G401 (cell line): ENCODE data around the gene GPC6. TPM values are rescaled to one million over a fixed set of nuclear protein-coding genes. Genes with fewer than 3 reads are reported as not detected.

Experiments
- DNase-seq: peaks from one replicate; pipeline ENCODE4 v3.0.0-alpha.2; 2015; ENCODE audit warnings: low spot score
- in situ Hi-C: cut with HindIII; loops from 2 replicates; pipeline ENCODE4 v1.10.0; 2016; ENCODE audit warnings: low sequenced_read_pairs, mixed read lengths
- total RNA-seq: library from RNA; depleted of rRNA; stranded (reverse); fragments of >200 nt; shearing (Covaris generic); gene quantifications from 2 replicates; pipeline ENCODE4 v1.2.3, GENCODE V29; 2014

The GPC6 gene
- total RNA-seq, 1 experiment from 2014 or later: 2.1 TPM

DNA sequence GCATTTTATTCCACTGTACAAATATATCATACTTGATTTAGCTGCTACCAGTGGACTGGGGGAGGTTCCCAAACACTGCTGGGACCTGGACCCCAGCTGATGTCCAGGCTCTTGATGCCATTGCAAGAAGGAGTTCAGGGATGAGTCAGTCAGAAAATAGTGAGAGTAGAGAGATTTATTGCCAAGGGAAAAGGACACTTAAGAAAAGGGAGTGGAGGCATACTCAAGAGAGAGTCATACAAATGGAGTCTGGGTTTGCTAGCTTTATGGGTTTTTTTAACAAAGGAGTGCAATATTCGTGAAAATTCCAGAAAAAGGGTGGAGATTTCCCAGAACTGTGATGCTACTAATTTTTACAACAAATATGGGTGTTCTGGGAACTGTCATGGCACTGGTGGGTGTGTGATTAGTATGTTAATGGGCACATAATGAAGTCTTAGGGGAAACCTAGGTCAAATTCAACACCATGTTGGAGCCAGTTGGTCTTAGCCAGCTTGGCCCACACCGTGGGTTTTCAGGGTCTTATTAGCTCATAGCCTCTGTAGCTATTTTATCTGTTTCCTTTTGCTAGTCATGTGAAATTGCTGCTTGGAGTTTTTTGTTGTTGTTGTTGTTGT is 36.2 kb downstream of the GPC6 start:
- no peak for DNase-seq
- in situ Hi-C loops: no loop called here

DNA sequence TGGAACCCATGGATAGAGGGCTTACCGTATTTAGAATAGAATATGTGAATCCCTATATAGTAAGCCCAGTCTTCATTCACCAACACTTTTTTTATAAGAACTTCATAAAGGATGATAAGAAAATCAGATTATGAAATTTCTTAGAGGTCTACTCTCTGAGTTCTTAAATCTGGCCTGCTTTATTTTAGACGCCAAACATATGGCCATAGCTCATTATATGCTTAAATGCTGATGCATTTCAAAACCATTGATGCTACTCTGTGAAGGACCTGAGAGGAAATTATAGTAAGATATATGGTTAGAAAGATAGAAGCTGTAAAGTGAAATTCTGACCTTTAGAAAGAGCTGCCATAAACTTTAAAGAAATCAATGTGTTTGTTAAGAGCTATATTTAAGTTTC is 38.3 kb downstream of the GPC6 start:
- DNase-seq: no peak

DNA sequence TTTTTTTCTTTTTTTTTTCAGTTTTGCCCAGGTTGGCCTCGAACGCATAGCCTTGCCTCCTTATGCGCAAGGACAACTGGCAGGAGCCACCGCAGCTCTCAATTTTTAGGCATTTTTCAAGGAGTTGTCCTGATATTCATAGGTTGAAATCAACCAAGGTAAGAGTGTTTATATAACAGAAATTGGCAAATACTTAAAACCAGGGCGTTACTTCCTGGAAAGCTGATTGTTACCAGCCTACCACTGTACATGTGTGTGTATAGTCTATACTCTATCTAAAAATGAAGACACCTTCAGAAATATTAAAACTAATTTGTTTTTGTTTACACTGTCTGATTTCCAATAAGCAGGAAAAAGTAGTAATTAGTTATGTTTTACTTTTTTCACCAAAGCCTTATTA is 39.2 kb downstream of the GPC6 start:
- in situ Hi-C loops: no loop called here
- no peak for DNase-seq

More for the DNA sequence above, 38.3 kb downstream of the GPC6 start:
- in situ Hi-C loops: no loop called here

DNA sequence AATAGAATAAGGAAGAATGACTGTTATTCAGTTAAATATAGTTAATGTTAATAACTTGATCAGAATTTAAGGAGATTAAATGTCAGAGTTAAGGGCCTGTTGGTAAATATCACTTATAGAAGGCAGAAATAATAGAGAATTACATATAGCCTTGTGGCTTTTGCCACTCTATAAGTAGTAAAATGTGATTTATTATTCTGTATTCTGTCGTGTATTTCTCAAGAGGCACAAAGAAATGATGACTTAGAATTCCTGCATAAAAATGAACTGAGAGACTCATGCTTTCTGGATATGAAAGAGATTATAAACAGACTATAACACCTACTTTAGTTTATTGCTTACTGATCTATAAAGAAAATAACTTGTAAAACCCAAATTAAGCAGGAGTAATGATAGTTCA is 40.1 kb downstream of the GPC6 start:
- in situ Hi-C loops: no loop called here
- no peak for DNase-seq

DNA sequence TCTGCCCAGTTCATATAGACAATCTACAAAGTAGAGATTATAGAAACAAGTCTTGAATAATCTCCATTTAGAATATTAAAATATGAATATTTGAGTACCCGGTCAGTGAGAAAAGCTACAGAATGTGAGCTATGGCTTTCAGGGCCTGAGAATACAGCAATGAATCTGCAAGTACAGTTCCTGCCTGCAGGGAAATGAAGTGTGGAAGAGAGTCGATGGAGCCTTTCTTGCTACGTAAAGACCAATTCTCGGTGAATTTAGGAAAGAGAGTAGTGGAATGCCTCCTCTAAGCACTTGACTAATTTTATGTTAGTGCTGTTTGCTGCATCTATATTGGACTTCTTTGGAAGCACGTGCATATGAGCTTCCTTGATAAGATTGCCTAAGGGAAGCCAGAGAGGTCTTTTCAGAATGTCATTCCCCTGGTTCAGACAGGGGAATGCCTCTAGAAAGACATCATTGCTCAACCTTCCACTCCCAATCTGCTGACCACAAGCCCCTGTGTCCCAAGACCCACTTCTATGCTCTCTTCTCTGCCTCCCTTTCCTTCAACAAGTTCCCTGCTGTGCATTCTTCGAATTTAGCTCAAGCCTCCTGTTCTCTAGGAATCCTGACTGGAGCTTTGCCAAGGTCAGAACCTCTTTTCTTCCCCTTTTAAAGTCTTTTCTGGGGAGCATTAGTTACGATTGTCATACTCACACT is 41.9 kb downstream of the GPC6 start:
- in situ Hi-C loops: no loop called here
- no peak for DNase-seq

DNA sequence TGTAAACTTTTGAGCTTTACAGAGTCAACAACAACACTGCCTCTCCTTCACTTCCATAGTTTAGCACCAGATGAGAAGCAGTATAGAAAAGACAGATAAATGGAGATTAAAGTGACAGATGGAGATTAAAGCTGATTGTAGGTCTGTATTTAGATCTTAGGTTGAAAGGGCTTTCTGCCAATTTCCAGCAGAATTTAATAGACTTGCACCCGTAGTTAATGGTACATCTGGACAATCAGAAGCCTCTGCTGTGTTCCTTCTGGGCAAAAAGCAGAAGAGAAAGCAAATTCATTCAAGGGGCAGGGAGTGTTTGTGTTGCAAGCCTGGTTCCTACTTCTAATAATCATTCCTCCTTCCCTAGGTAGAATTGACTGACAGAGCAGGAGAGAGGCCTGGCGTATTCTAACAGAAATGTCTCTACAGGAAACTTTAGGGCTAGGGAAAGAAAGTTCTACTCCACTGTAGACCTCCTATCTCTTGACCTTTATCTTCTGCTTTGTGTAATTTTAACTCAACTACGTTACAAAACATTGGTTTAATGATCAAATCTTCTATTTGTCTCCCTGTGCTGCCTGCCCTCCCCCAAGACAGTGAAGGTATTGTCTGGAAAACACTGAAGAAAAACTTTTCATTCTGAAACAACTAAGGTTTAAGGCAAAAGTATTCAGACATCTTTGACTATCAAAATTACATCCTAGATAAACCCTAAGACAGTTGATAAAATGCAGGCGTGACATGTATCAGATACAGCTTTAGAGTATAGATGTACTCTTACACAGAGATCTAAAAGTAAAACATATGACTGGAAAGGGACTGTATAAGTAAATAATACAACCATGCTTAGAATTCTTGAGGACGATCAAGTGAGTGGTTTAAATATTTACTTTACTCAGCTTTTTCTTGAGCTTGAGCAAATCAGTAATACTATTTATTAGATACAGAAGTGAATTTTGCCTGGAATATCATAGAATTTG is 44.4 kb downstream of the GPC6 start:
- DNase-seq: no peak
- in situ Hi-C loops: no loop called here

DNA sequence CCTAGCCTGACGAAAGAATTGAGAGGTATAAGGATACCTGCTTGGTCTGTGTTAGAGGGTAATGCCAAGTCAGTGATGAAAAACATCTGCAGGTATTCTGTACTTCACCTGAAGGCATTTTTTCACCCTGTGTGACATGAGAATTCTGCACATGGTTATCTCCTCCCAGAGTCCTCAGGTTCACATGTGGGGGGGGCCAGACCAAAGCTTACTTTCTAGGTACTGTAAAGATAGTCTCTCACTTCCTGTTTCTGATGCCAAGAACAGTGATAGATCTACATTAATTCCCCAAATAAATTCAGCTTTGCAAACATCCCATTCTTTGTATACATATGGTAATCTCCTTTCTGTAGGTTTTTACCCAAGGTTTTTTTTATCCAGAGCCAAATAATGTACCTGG is 53.4 kb downstream of the GPC6 start:
- in situ Hi-C loops: no loop called here
- DNase-seq: no peak

DNA sequence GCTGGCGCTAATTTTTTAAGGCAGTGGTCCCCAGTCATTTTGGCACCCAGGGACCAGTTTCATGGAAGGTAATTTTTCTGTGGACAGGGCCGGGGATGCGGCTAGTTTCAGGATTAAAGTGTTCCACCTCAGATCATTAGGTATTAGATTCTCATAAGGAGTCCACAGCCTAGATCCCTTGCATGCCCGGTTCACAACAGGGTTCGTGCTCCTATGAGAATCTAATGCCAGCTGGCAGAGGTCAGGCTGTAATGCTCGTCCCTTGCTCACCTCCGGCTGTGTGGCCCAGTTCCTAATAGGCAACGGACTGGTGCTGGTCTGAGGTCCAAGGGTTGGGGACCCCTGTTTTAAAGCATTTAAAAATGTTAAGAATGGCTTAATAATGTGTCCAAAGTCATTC is 54.1 kb downstream of the GPC6 start:
- in situ Hi-C loops: no loop called here
- no peak for DNase-seq

DNA sequence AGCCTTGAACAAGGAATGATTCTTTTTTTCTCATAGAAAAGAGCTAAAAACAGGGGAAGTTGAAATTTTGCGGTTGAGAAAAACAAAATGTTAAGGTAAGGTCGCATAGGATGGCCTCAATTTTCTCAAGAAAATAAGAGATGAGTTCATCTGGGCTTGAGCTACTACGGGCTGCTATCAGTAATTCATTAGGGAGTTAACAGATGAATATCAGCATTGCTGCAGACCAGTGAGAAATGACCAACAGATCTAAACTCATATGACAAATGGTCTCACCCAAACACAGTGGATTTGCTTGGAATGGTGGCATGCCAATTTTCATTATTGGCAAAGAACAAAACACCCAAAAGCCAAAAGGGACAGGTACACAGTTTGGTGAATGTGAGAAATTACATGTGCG is 56.6 kb downstream of the GPC6 start:
- in situ Hi-C loops: no loop called here
- no peak for DNase-seq

DNA sequence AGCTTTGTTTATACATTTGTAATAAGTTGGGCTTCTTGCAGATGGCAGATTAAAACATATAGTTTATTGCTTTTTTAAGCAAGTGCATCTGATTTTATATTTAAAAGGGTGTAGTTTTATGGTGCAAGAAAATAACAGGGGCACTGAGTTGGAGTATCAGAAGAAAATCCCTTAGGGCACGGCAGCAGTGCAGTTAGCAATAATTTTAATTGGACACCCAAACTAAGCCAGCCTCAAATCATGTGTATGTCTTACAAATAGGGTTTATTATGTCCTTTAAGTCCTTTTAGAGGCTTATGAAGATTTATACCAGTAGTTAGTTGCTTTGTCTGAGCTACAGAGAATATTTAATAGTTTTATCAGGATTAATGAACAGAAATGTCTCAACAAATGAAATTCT is 57.5 kb downstream of the GPC6 start:
- in situ Hi-C loops: no loop called here
- DNase-seq: no peak

DNA sequence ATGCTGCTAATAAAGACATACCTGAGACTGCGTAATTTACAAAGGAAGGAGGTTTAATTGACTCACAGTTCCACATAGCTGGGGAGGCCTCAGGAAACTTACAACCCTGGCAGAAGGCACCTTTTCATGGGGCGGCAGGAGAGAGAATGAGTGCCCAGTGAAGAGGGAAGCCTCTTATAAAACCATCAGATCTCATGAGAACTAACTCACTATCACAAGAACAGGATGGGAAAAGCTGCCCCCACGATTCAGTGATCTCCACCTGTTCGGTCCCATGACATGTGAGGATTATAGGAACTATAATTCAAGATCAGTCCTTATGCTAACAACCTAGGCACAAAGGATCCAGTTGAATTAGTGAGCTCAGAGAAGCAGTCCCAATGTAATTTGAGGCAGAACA is 59.4 kb downstream of the GPC6 start:
- DNase-seq: no peak
- in situ Hi-C loops: no loop called here

DNA sequence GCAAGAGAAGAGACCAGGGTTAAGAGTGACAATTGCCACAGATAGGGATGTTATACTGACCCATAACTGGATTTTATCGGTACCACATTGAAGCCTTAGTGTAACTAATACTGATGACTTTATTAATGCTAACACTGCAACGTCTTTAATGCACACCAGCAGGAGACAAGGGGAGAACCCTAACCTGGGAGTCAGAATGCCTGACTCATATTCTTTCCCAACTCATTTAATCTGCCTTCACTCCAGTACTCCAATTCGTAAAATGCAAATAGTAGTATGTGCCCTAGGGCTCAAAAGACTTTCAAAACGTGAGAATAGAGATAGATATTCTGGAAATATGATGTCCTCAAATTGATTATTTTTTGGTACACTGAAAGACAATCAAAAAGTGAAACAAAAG is 62.4 kb downstream of the GPC6 start:
- DNase-seq: no peak
- in situ Hi-C loops: no loop called here

DNA sequence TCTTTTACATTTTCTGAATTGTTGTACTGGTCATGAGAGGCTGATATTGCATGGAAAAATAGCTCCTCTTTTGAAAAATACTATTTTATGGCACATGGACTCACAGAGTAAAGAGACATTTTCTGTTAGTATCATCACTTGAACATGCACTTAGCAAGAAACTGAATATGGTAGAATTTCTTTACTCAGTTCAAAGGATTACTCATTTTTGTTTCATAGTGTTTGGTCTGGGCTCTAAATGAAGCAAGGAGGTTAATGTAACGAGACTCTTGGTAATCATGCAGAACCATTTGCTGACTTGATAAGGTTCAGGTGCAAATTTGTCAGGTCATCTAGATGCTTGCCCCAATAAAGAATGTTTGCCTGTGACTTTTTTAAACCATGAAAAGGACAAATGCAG is 63.2 kb downstream of the GPC6 start:
- no peak for DNase-seq
- in situ Hi-C loops: no loop called here

DNA sequence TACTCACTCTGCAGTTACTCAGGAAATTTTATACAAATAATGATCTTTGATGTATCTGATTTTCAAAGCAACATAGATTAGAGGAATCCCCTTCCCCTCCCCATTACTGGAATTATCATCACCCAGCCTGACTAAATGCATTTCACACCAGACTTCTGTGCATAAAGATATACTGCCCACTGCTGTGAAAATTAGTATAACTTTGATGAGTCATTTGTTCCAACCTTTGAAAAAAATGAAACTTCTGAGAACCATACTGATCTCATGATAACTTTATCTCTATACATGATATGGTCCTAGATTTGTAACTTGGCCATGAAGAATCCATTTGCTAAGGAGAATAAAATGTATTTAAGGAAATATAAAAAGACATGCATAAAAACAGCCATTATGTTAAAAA is 63.9 kb downstream of the GPC6 start:
- in situ Hi-C loops: no loop called here

DNA sequence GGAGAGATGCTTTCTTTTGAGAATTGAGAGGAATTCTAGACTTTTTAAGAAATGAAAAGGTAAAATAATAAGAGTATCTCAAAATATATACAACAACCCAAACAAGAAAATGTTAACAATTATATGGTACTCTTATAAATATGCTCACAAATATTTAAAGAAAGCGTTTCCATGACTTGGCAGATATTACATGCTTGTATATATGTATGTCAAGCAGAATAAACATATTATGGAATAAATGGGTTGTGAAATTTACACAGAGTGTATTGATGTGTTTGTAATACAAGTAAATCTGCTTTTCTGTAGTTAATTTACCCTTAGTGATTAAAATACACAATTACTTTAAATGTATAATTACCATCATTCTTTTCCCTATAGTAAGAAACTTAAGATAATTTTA is 65.8 kb downstream of the GPC6 start:
- in situ Hi-C loops: no loop called here
- no peak for DNase-seq

More for the DNA sequence above, 63.9 kb downstream of the GPC6 start:
- no peak for DNase-seq

DNA sequence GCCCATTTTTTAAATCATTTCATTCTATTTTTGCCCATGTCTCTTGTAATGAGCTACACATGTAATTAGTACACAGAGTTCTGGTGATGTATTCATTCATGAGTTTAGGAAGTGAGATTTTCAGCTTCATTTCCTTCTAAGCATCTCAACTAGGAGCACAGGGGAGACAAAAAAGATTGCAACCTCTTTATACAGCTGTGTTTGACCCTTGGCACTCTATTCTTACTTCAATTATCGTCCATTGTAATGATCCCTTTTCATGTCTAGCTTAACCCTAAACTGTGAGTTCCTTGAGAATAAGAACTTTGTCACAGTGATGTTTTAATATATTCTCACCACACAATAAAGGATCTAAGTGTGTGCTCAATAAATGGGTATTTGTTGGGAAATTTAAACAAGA is 67.1 kb downstream of the GPC6 start:
- no peak for DNase-seq
- in situ Hi-C loops: no loop called here

DNA sequence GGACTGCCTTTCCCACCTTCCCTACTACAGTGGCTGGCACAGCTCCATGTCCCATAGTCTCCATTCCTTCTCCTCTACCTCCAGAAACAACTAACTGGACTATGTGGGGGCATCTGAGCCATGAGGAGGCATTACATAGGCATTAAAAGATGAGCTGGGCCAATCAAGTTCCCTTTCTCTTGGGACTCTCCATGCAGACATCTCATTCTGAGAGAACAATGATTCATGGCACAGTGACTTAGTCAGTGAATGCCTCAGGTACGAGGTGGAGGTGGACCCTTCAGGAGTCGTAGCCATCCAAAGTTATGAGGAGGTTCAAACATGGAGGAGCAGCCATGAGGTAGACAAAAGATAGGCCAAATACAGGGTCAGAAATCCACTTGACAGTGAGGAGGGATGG is 70.0 kb downstream of the GPC6 start:
- in situ Hi-C loops: no loop called here
- no peak for DNase-seq

DNA sequence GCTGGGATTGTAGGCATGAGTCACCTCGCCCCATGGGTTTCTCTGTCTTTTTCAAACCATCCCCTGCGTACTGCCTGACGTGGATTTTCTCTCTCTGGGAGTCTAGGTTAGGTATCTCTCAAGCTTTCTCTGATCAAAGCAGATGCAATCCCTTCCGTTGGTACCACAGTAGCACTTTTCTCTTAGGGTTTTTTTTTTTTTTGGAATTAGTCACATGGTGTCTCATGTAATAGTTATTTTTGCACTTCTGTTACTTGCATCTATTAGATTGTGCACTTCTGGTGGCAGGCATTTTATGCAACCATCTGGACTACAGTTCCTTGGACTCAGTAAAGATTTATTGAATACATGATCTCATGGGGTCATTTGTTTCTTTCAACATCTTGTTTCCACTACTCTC is 72.1 kb downstream of the GPC6 start:
- in situ Hi-C loops: no loop called here
- no peak for DNase-seq

DNA sequence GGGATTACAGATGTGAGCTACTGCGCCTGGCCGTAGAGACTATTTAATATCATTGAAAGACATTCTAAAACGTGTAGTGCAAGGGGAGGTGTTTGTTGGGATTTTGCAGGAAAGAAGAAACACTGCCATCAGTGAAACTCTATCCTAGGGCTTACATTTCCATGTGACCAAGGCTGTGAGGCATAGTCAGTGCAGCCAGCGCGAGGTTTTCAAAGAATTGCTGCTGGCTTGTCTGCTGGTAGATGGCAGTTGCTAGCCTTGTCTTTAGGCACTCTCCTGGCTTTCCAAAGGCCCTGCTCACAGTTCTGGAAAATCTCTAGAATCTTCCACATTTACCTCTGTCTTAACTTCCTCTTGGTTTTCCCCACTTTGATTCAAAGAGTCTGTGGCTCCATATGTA is 77.5 kb downstream of the GPC6 start:
- DNase-seq: no peak
- in situ Hi-C loops: no loop called here
